Measurements from ENCODE around the gene PLD5.
"Not testable (repeated sequence)": the region's sequence is repeated elsewhere in the genome, so short reads cannot be mapped to it uniquely, and the experiment has no call there.

PLD5 gene

DNA sequence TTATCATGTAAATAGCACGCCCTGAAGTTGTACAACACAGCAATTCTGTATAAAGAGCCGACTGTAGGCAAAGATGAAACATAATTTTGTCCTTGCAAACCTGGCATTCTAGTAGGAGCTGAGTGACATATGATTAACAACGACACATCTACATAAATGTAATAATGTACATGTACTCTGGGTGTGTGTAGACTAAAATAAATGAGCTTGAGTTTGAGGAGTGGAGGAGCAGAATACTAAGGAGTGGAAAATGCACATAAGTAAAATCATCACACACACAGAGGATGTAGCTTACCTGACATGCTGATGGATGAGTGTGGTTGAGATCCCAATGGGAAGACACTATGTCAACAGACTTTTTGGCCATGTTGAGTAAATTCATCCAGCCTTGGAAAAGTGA is 236.4 kb downstream of the PLD5 start:
- peak; percentile 92 for FAIRE-seq
- not testable (repeated sequence) for DNase-seq (ENCODE audit: low spot score)

DNA sequence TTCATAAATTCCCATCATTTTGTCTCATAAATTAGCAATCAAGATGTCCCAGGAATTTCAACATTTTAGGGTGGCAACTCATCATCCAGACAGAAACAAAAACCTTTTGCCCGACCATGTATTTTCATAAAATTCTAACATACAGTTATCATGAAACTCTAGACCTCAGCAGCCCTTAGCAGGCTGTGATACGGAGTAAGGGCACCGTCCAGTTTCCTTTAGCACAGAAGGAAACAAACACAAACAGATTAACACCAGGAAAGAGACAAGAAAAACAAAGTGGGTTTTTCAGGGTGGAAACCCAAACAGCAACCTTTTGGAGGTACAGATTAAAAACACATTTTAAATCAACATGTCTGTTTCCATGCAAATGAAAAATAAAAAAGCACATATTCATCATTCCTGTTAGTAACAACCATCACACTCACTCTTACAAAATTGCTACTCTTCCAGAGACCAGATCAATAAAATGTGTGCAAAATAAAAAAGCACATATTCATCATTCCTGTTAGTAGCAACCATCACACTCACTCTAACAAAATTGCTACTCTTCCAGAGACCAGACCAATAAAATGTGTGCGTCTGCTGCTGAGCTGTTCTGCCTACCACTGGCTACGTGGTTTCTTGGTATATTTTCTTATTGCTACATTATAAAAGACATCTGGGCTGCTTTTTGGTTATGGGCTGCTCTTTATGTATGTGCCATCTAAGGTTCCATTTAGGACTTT is 241.6 kb downstream of the PLD5 start:
- not testable (repeated sequence) for DNase-seq (ENCODE audit: low spot score); FAIRE-seq

DNA sequence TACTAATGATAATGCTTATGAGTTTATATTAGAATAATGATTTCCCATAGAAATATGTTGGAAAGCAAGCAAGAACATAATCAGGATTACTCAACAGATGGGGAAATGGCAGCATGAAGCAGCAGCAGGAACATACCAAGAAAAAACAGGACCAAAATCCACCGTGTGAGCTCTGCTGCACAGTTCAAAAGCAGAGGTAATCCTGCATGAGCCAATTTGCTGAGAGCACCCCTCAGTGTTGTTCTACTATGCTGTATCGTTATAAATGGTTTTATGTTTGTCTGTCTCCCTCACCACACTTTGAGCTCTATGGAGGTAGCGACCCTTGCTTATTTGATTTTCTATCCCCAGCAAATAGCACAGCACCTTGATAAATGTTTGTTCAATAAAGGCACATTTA is 246.1 kb downstream of the PLD5 start:
- FAIRE-seq; DNase-seq (ENCODE audit: low spot score): not testable (repeated sequence)

DNA sequence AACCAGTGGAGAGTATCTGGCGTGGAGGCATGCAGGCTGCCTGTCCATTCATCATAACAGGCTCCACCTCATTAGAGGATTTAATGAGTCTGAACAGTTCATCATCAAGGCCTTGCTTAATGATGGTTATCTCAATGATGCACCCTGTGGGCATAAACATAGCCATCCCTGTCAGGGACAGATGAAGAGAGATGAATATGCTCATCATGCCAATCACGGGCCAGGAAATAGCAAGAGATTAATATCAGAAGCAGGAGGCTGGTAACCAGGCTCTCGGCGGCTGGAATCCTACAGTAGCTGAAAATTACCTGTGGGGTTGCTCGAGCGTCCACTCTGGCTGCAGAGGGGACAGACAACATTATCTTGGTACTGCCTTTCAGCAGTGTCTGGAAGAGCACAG is 247.7 kb downstream of the PLD5 start:
- DNase-seq (ENCODE audit: low spot score), result not testable (repeated sequence)
- FAIRE-seq, result peak; percentile 62

DNA sequence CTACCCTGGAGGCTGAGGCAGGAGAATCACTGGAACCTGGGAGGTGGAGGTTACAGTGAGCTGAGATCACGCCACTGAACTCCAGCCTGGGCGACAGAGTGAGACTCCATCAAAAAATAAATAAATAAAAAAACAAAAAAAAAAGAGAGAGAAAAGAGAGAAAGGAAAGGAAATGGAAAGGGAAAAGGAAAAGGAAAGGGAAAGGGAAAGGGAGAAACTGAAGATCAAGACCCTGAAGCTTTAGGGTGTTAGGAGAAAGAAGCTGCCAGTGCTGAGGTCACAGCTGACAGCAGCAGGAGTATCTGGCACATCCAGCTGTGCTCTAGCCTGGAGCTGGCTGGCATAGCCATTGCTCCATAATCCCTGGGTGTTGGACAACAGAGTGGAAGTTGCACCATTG is 257.5 kb downstream of the PLD5 start:
- not testable (repeated sequence) for DNase-seq (ENCODE audit: low spot score)
- peak; percentile 9 for FAIRE-seq

DNA sequence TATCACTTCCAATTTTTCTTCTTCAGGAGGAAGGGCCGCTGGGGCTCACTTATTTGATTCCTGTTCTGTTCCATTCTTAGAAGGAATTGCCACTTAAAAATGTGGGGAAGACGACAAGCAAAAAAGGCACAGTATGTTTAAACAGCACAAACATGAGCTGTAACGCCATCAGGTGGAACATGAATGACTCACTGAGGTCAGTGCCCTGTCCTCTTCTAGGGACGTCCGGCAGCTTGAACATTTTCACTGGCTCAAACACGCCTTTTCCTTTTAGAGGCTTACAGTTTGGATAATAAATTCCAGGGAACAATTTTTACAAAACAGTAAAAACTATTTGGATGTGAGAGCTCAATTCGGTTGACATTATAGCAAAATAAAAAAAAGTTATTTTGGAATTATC is 260.1 kb downstream of the PLD5 start:
- FAIRE-seq; DNase-seq (ENCODE audit: low spot score): not testable (repeated sequence)

DNA sequence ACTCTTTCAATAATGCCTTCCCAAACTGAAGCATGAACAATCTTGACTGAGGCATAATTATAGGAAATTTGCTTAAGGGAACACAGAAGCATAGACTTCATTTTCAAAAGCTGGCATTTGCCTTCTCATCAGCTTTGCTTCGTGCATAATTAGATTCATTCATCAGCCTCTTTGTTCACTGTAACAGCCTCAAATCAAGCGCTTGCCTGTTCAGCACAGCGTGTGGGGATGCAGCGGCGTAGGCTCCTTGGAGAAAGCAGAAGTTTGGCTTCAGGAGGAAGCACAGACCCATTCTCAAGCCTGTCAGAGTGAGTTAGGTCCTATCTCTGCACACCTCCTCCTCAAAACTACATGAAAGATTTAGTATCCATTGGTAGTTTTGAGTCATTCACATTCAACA is 279.2 kb downstream of the PLD5 start:
- FAIRE-seq, result no peak
- no peak for DNase-seq (ENCODE audit: low spot score)

DNA sequence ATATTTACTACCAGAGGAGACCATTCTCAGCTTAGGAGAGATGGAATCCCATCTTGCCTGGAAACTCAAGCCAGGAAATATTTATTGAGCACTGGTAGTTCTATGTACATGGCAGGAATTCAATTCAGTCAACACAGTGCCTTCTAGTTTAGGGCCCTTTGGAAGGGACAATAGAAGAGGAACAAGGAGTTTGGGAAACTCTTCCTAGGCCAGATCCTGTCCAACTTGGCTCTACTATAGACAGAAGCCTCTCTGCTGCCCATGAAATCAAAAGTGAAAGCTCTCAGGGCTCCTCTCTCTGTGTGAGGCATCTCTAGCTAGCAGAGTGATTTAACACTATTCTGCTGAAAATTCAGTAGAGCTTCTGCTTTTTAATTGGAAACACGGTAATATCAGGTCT is 281.0 kb downstream of the PLD5 start:
- no peak for DNase-seq (ENCODE audit: low spot score)
- no peak for FAIRE-seq

DNA sequence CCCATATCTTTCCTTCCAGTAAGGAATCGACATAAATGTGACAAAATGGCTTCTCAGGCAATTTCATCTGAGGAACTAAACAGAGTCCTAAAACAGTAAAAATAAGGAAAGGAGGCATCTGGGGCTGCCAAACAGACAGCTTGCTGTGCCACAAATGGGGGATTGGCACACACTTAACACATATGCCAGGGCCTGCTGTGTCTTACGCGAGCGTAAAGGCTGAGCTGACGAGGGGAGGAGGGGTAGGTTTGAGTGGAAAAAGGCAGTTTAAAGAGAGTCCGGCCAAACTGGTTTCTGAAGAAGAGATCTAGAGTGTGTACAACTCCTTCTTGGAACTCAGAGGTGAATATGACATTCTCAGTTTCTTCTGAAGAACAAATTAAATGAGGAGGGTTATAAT is 281.5 kb downstream of the PLD5 start:
- DNase-seq (ENCODE audit: low spot score) (no peak), FAIRE-seq (no peak)

DNA sequence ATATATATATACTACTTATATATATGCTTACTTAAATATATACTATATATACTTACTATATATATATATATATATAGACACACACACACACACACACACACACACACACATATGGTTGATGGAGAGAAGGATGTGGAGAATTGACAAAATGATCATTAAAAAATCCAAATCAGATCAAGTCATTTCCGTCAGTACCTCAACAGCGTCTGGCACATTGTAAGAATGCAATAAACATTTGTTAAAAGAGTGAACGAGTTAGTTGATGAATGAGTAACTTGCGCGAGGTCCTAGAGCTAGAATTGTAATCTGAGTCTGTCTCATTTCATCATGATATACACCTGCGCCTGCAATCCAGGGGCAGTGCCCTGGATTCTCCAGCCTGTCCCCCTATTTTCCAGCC is 282.6 kb downstream of the PLD5 start:
- no peak for FAIRE-seq
- no peak for DNase-seq (ENCODE audit: low spot score)

DNA sequence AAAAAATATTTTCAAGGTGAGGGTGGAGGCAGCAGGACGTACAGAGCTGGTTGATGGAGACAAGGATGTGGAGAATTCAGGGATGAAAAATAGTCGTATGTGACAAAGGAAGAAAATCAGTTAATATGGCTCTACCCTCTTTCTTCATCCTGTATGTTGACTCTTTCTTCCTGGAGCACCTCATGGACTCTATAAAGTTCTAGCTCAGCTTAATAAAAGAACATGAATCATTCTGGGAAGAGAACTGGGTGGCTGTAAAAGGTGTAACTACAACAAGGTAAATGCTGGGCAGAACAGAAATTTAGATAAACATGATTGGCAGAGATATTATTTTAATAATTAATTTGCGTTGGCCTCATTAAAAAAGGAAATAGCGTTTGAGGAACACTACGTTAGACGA is 283.8 kb downstream of the PLD5 start:
- no peak for FAIRE-seq

DNA sequence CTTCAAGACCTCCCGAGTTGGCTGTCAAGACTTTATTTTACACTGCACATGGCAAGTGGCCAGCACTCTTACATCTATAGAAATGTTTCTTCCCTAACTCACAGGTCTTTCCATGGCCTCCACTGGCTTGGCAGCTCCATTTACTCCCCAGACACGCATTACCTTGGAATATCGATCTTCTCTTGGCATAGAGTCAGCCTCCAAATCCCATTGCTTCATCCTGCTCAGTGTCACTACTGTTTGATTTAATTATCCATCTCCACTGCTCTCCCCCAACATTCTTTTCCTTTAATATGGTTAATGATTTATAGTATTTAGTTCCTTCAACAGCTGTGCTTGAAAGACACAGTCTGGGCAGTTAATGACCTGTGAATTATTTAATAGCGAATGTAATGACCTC is 284.4 kb downstream of the PLD5 start:
- FAIRE-seq, result no peak
- DNase-seq (ENCODE audit: low spot score), result no peak

More for the DNA sequence above, 283.8 kb downstream of the PLD5 start:
- DNase-seq (ENCODE audit: low spot score), result no peak

DNA sequence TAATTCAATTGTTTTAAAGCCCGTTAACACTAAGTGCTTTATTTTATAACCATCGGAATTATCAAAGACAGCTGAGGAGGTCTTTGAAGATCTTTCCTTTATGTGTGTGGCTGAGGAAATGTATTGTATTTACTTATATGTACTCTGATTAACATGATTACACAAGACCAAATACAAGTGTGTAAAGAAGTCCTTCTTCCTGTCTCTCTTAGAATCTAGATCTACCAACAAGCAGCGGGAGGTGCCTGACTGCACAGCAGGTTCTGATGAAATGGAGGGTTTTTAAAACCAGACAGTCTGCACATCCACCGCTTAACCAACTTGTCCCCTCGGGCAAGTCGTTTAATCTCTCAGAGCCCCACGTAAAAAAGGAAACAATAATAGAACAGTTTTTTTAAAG is 285.1 kb downstream of the PLD5 start:
- FAIRE-seq (no peak), DNase-seq (ENCODE audit: low spot score) (no peak)

DNA sequence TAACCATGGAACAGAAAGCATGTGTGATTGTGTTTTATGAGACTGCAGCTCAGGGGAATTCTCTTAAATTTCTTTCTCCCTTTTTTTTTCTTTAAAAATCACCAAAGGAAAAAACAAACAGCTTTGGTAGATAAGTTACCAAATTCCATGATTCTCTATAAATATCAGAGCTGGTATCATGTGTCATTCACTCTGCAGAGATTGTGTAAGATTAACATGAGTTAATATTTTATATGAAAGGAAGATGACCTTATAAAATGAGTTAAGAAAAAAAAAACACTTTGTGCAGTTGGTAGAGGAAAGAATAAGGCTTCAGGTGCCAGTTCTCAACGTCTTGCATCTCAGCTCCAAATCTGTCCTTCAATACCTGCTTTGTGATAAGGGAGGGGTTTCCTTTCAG is 287.4 kb downstream of the PLD5 start:
- DNase-seq (ENCODE audit: low spot score) (no peak), FAIRE-seq (no peak)

DNA sequence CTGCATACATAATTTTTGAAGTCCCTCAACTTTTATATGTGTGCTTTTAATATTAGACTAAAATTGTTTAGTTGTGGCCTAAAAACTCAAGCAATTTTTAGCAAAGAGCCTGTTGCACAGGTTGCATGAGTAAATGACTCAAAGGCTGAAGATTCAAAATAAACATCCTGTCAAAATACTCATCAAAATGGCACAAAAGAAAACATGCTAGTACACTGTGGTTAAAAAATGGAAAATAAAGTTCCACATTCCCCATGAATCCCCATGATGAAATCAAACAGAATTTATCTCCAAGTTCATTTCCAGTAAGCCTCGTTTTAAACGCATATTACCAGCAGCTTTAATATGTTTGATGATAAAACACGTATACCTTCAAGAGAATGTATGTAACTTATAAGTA is 295.5 kb downstream of the PLD5 start:
- FAIRE-seq (no peak), DNase-seq (ENCODE audit: low spot score) (no peak)

DNA sequence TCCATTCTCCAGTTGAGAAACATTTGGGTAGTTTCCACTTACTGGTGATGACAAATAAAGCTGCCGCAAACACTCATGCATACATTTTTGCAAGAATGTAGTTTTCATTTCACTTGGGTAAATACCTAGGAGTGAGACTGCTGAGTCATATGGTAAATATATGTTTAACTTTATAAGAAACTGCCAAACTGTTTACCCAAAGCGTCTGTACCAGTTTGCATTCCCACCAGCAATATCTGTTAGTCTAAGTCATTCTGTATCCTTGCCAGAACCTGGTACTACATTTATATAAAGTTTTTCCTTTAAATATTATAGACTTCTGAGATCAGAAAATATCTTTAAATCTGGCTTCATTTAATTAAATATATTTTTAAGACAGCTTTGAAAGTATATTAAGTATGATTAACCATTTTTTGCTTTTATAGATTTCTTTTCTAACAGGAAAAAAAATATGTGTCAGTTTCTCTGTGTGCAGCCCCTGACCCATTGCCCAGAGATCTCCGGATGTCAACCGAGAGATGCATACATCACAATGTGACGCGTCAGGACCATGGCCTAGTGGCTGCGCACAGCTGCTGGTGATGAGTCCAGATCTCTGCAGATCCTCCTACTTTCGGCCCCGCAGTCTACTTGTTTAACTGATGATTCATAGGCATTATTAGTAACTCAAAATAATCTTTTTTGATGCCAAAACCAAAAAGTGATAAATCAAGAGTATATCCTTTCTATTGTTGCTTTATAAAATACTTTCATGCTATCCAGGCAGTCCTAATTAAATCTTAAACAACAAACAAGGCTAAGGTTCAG is 298.5 kb downstream of the PLD5 start:
- FAIRE-seq (no peak), DNase-seq (ENCODE audit: low spot score) (no peak)

DNA sequence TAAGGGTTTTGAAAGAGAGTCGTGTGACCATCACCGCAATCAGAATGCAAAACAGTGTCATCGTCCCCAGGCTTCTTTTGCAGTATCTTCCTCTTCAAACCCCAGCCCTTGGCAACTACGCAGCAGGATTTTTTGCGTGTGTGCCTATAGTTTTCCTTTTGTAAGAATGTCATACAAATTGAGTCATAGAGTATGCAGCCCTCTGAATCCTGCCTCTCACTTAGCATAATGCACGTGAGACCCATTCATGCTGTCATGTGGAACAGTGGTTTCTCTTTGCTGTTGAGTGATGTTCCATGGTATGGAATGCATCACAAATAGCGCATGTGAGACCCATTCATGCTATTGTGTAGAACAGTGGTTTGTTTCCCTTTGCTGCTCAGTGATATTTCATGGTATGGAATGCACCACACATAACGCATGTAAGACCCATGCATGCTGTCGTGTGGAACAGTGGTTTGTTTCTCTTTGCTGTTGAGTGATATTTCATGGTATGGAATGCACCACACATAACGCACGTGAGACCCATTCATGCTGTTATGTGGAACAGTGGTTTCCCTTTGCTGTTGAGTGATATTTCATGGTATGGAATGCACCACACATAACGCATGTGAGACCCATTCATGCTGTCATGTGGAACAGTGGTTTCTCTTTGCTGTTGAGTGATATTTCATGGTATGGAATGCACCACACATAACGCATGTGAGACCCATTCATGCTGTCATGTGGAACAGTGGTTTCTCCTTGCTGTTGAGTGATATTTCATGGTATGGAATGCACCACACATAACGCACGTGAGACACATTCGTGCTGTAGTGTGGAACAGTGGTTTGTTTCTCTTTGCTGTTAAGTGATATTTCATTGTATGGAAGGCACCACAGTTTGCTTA is 299.4 kb downstream of the PLD5 start:
- peak; percentile 80 for FAIRE-seq
- not testable (repeated sequence) for DNase-seq (ENCODE audit: low spot score)

DNA sequence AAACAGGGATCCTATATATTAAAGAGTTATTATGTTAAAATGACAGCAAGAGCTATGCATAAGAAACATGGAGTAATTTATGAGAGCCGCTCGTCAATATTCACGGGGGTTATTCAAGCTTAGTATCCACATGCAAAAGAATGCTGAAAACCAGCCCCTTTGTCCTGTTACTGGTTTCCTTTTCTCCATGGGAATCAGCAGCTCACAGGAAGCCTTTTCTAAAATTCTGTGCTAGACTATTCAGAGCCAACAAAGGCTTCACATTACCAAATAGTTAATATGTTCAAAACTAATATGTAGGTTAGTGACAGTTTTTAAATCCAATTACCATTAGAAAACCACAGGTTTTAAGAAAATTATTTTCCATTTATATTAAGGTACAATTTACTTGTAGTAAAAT is 300.0 kb downstream of the PLD5 start:
- no peak for DNase-seq (ENCODE audit: low spot score)
- no peak for FAIRE-seq

DNA sequence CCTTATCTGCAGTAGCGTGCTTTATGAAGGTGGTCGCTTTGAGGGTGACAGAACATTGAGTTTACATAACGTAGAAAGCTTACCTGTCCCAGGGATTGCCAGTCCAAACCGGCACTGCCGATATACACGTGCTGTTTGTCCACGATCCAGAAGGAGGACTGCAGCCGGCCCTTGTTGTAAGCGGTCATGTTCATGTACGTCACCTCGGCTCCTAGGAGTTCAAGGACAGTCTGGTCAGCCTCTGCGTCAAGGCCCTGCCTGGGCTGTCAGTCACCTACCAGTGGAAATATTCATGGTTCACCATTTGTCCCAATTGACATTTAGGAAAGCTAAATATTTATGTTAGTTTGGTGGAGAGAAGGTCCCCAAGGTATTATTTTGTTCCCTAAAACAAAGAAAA is 304.6 kb downstream of the PLD5 start:
- FAIRE-seq, result no peak

DNA sequence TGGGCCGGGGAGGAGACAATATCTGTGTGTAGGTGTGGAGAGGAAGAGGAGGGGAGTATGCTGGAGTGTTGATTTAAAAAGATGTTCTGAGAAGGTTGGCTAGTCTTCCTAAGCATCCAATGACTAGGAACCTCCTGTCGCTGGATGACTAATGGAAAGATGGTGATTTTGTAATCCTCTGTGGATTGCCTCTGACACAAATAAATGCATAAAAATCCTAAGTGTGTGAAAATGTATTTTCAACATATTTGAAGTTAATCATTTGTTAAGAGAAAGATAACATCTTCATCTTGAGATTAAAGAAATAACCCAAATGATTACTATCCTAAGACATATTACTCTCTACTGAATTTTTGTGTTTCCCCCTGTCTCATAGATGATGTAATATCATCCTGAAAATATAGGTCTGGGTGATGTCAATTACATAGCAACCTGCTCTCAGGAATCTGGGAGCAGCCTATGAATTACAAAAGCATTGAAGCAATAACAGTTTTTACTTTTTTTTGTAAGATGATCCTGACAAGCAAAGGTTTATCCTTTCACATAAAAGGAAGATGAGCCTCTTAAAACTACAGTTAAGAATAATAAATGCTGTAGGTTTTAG is 305.1 kb downstream of the PLD5 start:
- DNase-seq (ENCODE audit: low spot score), result no peak
- FAIRE-seq, result no peak

More for the DNA sequence above, 304.6 kb downstream of the PLD5 start:
- no peak for DNase-seq (ENCODE audit: low spot score)

DNA sequence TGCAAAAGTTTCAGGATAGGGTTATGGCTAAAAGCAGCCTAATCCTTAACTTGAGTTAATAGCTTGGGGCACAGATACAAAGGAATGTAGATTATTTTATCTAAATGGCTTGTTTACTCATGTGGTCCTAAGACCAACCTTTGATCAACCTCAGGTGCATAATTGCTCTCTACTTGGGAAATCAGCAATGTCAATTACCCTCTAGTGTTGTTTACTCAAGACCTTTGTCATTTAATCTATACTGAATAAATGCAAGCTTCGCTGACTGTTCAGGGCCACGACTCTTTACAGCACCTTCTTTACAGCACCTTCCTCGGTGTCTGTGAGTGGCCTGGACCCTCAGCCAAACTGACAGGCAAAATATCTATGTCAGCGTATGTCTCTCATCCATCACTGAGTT is 308.1 kb downstream of the PLD5 start:
- DNase-seq (ENCODE audit: low spot score) (no peak), FAIRE-seq (no peak)

Measured in urothelium cell line (cell line).